GM21576 (cell line): ENCODE results near the gene BCL11B.

Experiments
- ATAC-seq: cut with Tn5 transposase; IDR thresholded peaks from one replicate; pipeline ENCODE4 v1.9.1; 2021; ENCODE audit warnings: mild to moderate bottlenecking, moderate library complexity; ENCODE audit not compliant: unreplicated experiment

The BCL11B gene

DNA sequence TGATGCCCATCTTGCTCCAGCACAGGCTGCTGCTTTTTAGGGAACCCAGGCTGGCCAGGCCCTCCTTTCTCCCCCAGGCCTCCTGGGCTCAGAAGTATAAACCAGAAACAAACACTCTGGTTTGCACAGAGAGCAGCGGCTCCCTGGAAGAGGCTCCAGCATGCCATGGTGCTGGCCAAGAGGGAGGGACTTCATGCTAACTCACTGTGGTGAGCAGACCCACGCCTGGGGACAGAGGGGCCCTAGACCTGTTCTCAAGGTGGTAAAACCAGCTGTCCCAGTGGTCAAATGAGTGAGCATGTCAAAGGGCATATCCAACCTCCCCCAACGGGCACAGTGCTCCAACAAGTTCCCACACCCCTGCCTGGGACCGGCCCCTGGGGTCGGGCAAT, 15.5 kb downstream of the BCL11B start:
- ATAC-seq, result no peak

GRCh38 chr14:99255621-99256482, 16.1 kb downstream of the BCL11B start:
- no peak for ATAC-seq

GRCh38 chr14:99254328-99255009, 17.5 kb downstream of the BCL11B start:
- no peak for ATAC-seq

DNA sequence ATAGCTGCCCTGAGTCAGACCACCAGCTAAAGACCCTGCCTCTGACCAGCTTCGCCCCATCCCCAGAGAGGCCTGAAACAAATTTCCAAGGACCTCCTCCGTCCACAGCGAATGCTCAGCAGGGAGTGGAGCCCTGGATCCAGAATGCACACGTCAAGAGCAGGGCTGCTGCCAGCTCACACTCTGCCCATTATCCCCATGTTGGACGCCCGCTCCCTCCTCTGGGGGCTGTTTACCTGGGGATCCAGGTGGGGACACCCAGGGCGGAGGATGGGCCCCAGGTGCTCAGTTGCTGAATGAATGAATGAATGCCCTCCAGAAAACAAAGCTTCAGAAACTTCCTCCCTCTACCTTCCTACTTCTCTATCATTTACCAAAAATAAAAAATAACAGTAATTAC, 18.1 kb downstream of the BCL11B start:
- ATAC-seq, result no peak

DNA sequence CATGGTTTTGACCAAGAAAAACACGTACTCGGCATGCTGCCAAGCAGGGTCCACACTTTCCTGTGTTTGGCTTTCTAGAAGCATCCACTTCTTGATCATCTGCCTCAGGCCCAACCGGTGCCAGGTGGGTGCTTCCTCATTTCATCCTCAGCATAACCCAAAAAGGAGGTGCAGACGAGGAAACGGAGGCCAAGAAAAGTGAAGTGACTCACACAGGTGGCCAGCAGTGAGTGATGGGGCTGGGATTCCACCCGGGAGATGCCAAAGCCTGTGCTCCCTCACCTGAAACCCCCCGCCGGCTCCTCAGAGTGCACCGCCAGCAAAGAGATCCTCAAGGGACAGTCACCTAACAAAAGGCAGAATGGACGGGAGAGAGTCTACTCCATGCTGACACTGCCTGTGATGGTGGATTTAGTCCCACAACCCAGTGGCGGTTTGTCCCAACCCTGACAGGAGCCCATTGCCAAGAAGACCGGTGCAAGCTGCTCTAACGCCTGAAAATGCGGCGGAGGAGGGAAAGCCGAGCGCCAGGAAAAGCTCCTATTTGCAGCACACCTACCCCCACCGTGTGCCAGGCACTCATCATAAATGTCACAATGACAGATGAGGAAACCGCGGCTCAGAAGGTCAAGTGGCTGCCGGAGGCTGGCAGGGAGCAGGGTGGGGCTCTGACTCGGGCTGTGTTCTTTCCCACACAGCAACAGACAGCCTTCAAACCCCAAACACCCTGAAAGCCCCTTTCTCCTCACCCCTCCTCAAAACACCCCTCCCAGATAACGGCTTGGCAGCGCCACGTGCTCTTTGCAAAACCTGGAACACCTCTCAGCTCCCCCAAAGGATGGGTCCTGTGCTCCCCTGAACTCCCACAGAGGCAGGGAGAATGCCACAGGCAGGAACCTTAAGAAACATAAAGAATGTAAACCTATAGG, 18.8 kb downstream of the BCL11B start:
- ATAC-seq, result no peak

DNA sequence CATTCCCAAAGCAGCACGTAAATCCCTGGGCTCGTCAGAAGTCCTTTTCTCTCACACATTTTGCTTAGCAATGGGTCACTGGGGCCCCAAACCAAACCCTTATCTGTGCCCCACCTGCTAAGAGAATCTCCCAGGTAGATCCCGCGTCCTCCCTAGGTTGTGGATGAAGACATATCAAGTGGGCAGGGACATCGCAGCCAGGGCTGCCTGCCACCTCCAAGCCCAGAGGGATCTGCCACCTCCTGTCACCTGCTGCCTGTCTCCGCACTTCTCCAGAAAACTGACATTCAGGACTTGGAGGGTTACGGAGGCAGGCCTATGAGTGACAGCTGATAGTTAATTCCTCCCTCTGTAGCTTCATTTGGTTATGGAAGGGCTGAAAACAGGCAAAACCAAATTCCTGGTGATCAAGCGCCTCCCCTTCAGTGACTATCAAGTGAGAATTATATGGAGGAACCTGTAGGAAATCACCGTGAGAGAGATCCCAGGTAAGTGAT, 19.5 kb downstream of the BCL11B start:
- no peak for ATAC-seq

DNA sequence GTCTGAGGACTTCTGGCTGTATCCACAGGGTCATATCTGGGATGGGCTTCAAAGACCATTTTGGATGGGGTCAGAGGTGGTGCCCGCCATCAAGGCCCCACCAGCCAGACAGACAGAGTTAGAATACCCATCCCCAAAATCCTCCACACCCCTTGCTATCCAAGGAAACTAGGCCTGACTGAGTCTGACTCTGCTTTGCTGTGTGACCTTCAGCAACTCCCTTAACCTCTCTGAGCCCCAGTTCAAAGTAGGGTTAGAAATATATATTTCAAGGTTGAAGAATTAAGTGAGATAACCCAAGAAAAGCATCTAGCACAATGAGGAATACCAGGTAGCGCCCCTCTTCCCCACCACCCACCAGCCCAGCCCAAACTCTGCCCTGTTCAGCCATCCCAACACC, 20.3 kb downstream of the BCL11B start:
- ATAC-seq, result no peak

- ATAC-seq, result no peak
Observed at GRCh38 chr14:99250636-99251208, 21.3 kb downstream of the BCL11B start.

- ATAC-seq, result no peak
Observed at GRCh38 chr14:99249389-99249788, 22.6 kb downstream of the BCL11B start.

DNA sequence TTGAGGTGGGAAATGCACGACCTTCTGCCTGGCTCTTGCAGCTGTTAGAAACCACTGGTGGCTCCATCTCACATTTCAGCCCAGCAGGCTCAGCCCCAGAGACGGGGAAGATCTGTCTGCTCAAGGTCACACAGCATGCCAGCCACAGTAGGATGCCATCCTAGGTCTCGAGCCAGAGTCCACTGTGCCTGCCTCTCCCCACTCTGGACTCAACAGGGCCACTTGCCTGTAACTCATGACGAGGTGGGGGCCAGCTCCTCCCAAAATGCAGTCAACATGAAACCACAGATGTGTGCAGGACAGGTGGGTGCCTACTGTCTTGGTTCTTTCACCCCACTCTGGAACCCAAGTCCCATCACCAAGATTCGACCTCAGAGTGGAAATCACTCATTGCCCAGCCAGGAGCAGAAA, 23.2 kb downstream of the BCL11B start:
- ATAC-seq, result no peak

- ATAC-seq, result no peak
Observed at GRCh38 chr14:99247772-99248171, 24.2 kb downstream of the BCL11B start.

GRCh38 chr14:99247101-99247729, 24.8 kb downstream of the BCL11B start:
- ATAC-seq, result no peak

GRCh38 chr14:99246536-99247097, 25.4 kb downstream of the BCL11B start:
- no peak for ATAC-seq

GRCh38 chr14:99245564-99246511, 26.2 kb downstream of the BCL11B start:
- no peak for ATAC-seq

DNA sequence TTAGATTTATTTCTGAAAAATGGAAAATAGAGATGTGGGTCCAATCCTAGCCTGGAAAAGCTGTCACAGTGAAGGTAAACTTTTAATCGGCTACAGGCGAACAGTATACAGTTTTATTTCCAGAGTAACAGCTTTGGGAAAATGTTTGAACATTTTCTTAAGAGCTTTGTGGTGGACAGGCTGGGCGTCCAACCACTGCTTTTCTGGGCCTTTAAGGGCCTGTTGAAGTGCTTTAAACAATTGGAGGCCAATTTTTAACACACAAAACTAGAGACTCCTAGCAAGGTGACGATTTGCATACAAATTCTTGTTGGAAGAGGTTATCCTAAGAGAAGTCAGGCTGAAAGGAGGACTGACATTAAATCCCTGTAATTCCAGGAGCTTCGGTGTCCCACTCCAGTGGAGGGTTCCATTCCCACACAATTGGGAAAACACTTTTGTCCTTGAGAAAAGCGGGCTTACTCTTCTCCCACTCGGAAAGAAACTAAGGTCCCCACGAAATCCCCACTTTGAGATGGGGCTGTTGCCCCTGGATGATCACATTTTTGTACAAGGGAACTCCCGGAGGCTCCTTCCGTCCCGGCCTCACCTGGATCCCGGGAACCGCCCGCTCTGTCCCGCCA, 26.9 kb downstream of the BCL11B start:
- ATAC-seq, result no peak

DNA sequence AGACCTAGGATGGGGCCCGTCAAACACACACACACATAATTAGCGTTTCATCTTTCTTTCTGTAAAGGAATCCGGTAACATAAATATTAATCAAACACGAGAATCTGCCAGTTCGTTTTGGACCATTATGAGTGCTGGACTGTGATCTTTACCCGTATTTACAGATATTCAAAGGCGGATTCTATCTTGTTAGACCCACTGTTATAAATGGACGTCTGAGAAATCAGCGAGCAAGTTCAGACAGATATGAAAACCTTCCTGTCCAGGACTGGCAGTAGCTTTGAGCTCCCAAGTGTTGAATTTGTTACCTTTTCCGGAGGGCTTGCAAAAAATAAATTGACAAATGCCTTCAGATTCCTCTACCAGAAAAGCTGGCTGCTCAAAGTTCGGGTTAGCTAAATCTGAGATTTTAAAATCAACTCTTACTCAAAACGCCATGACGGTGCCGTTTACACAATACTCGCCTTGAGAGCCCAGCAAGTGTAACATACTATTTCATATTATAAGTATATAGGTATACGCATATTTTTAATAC, 27.6 kb downstream of the BCL11B start:
- ATAC-seq, result no peak

- ATAC-seq, result no peak
Observed at GRCh38 chr14:99242816-99243721, 28.9 kb downstream of the BCL11B start.
